Memory B cell (primary cell): ENCODE results near the gene BMI1.
"Not testable (repeated sequence)": the region's sequence is repeated elsewhere in the genome, so short reads cannot be mapped to it uniquely, and the experiment has no call there.

Experiments used
- ATAC-seq: fragments of 150-1000 bp; cut with Tn5 transposase; 2 replicates; pipeline ENCODE4 v1.10.0; 2021; ENCODE audit warnings: low read depth, mild to moderate bottlenecking, moderate library complexity
- DNase-seq, 2 donors: peaks; one replicate each; pipeline ENCODE4 v3.0.0; 2022; ENCODE audit warnings: low spot score in 2 of 2
- H3K27ac Mint-ChIP-seq: one replicate; pipeline ENCODE4 v1.8.0; 2022; ENCODE audit warnings: mild to moderate bottlenecking, moderate library complexity, mixed read lengths
- H3K27me3 Mint-ChIP-seq: one replicate; pipeline ENCODE4 v1.8.0; 2022; ENCODE audit warnings: mixed read lengths
- H3K36me3 Mint-ChIP-seq: one replicate; pipeline ENCODE4 v1.8.0; 2022; ENCODE audit warnings: mild to moderate bottlenecking, mixed read lengths
- H3K4me1 Mint-ChIP-seq: one replicate; pipeline ENCODE4 v1.8.0; 2022; ENCODE audit warnings: mixed read lengths
- H3K4me3 Mint-ChIP-seq: one replicate; pipeline ENCODE4 v1.8.0; 2022; ENCODE audit warnings: mild to moderate bottlenecking, moderate library complexity, mixed read lengths
- H3K9me3 Mint-ChIP-seq: one replicate; pipeline ENCODE4 v1.8.0; 2022; ENCODE audit warnings: mixed read lengths

BMI1 gene

DNA sequence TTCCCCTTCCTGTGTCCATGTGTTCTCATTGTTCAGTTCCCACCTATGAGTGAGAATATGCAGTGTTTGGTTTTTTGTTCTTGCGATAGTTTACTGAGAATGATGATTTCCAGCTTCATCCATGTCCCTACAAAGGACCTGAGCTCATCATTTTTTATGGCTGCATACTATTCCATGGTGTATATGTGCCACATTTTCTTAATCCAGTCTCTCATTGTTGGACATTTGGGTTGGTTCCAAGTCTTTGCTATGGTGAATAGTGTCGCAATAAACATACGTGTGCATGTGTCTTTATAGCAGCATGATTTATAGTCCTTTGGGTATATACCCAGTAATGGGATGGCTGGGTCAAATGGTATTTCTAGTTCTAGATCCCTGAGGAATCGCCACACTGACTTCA lies 36.9 kb downstream of the BMI1 start:
- not testable (repeated sequence) for ATAC-seq, H3K4me1 Mint-ChIP-seq, H3K27me3 Mint-ChIP-seq, H3K27ac Mint-ChIP-seq, H3K36me3 Mint-ChIP-seq, DNase-seq, H3K9me3 Mint-ChIP-seq, H3K4me3 Mint-ChIP-seq

DNA sequence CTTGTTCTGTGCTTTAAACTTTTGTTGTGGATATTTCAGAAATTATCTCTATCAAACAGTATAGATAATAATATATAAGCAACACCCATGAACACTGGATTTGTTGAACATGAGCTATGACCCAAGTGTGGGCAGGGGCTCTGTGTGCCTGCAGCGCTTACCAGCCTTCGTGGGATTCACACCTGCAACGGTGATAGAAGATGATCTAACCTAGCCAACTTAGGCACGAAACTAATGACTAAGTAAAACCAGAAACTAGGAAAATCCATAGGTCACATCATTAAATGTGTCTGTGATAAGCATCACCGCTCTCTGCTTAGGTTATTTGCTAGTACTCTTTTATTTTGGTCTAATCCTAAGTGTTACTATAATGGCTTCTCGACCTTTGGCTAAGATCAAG lies 42.4 kb downstream of the BMI1 start:
- Mint-ChIP-seq H3K36me3 (no peaks in the 10 kb centered on the region), H3K27ac (no peak overlapping the region), H3K27me3 (no peaks in the 10 kb centered on the region), H3K4me1 (peaks cover 8% of the 10 kb centered on the region), H3K9me3 (no peaks in the 10 kb centered on the region), H3K4me3 (no peak overlapping the region)
- DNase-seq (no peak), ATAC-seq (no peak)

DNA sequence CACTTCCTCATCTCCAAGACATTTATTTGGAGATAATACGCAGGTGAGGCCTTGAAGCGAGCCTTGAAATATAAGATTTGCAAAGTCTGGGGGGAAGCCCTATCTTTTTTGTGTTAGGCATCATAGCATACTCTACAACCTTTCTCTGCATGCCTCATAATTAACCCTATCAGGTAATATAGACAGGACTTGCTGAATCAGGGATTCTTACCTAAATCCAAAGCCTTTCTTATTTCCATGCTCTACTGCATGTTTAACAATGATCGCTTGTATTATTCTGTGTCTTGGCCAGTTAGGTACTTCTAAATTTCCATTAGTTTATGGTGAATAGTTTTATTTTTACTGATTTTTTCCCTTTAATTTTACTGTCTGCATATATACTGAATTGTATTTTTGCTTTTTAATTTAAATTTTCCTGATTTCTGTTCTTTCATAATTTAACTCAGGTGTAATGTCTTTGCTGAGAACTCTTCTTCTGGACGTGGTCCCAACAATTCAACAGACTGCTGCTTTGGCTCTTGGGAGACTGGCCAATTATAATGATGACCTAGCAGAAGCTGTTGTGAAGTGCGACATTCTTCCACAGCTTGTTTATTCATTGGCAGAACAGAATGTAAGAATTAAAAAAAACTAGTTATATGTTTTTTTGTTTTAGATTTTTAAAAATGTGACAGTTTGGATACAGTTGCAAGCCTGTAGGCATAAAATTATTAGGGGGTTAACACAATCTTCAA lies 43.7 kb downstream of the BMI1 start:
- ATAC-seq (no peak), DNase-seq (no peak)
- Mint-ChIP-seq H3K4me1 (peaks cover 8% of the 10 kb centered on the region), H3K9me3 (no peaks in the 10 kb centered on the region), H3K4me3 (no peak overlapping the region), H3K36me3 (no peaks in the 10 kb centered on the region), H3K27ac (no peak overlapping the region), H3K27me3 (no peaks in the 10 kb centered on the region)

DNA sequence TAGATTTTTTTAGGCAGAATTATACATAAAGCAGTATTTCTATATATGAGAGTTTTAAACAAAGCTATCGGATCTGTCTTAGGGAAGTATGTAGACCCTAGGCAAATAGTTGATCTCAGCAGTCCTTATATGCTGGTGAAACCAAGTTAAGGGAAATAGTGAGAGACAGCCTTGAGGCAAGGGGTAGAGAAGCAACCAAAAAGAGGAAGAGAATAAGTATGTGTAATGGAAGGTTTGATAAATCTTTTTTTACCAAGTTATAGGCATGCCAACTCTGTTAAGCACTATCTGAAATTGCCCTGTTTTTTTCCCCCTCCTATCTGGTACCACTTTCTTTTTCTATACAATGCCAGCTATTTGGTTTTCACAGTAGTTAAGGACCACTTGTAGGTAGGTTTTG lies 44.3 kb downstream of the BMI1 start:
- no peaks in the 10 kb centered on the region for H3K27me3 Mint-ChIP-seq
- ATAC-seq = peak; percentile 93
- no peaks in the 10 kb centered on the region for H3K36me3 Mint-ChIP-seq
- H3K4me3 Mint-ChIP-seq = no peak overlapping the region
- no peak overlapping the region for H3K27ac Mint-ChIP-seq
- no peak for DNase-seq
- no peaks in the 10 kb centered on the region for H3K9me3 Mint-ChIP-seq
- H3K4me1 Mint-ChIP-seq = peaks cover 8% of the 10 kb centered on the region

DNA sequence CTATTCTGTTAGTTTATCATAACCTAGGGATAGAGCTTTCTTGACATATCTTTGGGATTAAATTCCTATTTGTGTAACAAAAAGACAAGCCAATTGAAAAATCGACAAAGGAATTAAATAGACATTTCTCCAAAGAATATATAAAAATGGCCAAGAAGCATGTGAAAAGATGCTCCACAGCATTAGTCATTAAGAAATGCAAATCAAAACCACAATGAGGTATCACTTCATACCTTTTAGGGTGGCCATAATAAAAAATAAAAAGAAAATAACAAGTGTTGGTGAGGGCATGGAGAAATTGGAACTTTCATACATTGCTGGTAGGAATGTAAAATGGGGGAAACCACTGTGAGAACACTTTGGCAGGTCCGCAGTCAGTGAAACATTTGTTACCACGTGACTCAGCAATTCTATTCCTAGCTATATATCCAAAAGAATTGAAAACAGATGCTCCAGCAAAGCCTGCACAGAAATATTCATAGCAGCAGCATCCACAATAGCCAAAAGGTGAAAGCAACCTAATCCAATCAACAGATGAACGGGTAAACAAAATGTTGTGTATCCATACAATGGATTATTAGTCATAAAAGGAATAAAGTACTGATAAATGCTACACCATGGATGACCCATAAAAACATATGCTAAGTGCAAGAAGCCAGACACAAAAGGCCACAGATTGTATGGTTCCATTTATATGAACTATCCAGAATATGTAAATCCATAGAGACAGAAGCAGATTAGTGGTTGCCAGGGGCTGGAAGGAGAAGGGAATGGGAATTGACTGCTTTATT lies 44.9 kb downstream of the BMI1 start:
- no peak for ATAC-seq
- Mint-ChIP-seq H3K4me3 (no peak overlapping the region), H3K27ac (no peak overlapping the region), H3K36me3 (no peaks in the 10 kb centered on the region), H3K27me3 (no peaks in the 10 kb centered on the region), H3K4me1 (peaks cover 8% of the 10 kb centered on the region), H3K9me3 (no peaks in the 10 kb centered on the region)
- DNase-seq = no peak

DNA sequence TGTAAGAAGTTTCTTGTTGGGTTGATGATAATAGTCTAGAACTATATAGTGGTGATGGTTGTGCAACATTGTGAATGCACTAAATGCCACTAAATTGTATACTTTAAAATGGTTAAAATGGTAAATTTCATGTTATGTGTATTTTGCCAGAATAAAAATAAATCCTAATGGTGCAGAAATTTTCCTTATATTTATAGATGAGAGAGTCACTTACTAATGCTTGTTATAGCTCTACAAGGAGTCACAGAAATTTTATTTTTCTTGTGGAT lies 45.5 kb downstream of the BMI1 start:
- no peak overlapping the region for H3K27ac Mint-ChIP-seq
- H3K36me3 Mint-ChIP-seq = no peaks in the 10 kb centered on the region
- no peak for ATAC-seq
- H3K4me3 Mint-ChIP-seq = no peak overlapping the region
- peaks cover 8% of the 10 kb centered on the region for H3K4me1 Mint-ChIP-seq
- no peak for DNase-seq
- no peaks in the 10 kb centered on the region for H3K27me3 Mint-ChIP-seq
- H3K9me3 Mint-ChIP-seq = no peaks in the 10 kb centered on the region

DNA sequence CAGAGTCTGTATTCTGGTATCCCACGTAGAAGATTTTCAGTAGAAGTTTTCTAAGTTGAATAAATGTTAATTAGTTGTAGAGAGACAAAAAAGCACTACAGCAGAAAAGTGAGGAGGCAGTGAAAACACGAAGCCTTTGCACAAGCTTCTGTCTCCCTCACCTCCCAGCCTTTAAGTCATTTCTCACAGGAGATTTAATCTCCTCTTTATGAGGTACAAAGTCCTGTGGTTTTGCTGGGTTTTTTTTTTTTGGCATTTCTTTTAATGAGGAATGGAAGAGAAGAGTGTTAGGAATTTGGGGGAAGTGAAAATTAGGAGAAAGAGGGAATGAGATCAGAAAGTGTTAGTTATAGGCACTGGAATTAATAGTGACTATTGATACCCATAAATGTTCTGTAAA lies 45.9 kb downstream of the BMI1 start:
- Mint-ChIP-seq H3K27me3 (no peaks in the 10 kb centered on the region), H3K4me1 (peaks cover 8% of the 10 kb centered on the region), H3K27ac (no peak overlapping the region), H3K9me3 (no peaks in the 10 kb centered on the region), H3K36me3 (no peaks in the 10 kb centered on the region), H3K4me3 (no peak overlapping the region)
- ATAC-seq (no peak), DNase-seq (no peak)

DNA sequence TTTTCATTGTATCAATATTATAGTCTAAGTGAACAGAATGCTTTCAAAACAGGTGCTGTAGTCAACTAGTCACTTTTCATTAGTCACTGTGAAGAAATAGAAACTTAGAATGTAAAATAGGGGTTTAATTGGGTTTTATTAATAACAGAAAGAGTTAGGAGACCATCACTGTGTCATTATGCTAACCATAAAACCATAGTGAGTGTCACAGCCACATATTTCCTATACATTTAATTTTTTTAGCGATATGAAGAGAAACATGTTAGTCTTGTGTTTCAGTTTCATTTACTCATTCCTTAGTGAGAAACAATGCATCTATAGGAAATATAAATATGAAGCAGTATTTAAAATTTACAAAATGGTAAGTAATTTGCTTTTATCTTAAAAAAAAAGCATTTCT lies 46.6 kb downstream of the BMI1 start:
- H3K27me3 Mint-ChIP-seq = no peaks in the 10 kb centered on the region
- H3K9me3 Mint-ChIP-seq = no peaks in the 10 kb centered on the region
- peaks cover 8% of the 10 kb centered on the region for H3K4me1 Mint-ChIP-seq
- no peak overlapping the region for H3K27ac Mint-ChIP-seq
- ATAC-seq = no peak
- H3K4me3 Mint-ChIP-seq = peak overlapping the region; percentile 29
- no peaks in the 10 kb centered on the region for H3K36me3 Mint-ChIP-seq
- DNase-seq = no peak

DNA sequence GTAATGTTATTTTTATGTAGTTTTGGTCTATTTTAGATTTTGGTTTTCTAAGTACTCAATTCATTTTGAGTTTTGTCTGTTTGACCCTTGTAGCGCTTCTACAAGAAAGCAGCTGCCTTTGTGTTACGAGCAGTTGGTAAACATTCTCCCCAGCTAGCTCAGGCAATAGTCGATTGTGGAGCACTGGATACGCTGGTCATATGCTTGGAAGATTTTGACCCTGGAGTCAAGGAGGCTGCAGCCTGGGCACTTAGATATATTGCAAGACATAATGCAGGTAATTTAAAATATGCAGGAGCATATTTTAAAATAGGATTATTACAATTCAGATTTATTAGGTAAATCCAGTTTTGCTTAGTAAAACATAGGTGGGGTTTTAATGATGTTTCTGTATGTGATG lies 47.5 kb downstream of the BMI1 start:
- no peak overlapping the region for H3K27ac Mint-ChIP-seq
- ATAC-seq = no peak
- no peaks in the 10 kb centered on the region for H3K36me3 Mint-ChIP-seq
- H3K9me3 Mint-ChIP-seq = no peaks in the 10 kb centered on the region
- no peak overlapping the region for H3K4me3 Mint-ChIP-seq
- no peak for DNase-seq
- no peaks in the 10 kb centered on the region for H3K27me3 Mint-ChIP-seq
- peaks cover 8% of the 10 kb centered on the region for H3K4me1 Mint-ChIP-seq

DNA sequence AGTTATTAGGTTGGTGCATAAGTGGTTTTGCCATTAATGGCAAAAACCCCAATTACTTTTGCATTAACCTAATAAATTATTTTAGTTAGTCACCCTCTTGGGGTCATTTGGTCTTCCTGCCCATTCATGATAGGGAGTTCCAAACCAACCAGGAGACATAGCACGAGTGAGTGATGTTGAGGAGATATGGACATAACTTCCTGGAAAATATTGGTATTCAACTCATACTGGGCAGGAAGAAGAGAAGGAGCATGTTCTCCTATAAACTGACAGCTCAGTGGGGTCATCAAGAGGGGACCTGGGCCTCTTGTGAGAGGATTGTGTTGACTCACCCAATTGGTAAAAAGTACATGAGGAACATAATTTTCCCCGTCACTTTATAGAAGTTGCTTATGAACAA lies 48.1 kb downstream of the BMI1 start:
- H3K36me3 Mint-ChIP-seq = no peaks in the 10 kb centered on the region
- no peak overlapping the region for H3K4me3 Mint-ChIP-seq
- no peaks in the 10 kb centered on the region for H3K9me3 Mint-ChIP-seq
- H3K27me3 Mint-ChIP-seq = no peaks in the 10 kb centered on the region
- ATAC-seq = no peak
- H3K4me1 Mint-ChIP-seq = peaks cover 8% of the 10 kb centered on the region
- no peak overlapping the region for H3K27ac Mint-ChIP-seq
- DNase-seq = no peak

DNA sequence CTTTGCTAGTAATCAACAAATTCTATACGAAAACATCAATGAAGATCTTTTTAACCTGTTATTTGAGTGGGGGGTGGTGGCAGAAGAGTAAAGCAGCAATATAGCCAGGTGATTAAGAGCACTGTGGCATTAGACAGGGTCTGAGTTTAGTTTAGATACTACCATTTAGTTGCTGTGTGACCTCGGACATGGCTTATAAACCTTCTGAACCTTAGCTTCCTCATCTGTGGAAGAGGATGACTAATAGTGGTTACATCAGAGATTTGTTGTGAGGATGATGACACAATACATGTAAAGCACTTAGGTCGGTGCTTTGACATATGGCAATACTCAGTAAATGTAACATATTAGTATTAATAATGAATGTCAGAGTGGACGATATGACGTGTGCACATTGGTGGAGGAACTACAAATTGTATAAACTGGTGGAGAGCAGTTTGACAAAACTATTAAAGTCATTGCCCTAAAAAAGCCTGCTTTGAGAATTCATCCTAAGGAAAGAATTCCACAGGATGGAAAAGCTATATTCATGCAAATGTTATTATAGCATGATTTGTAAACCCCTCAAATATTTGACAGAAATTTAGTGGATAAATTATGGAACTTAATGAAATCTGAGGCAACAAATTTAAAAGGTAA lies 48.7 kb downstream of the BMI1 start:
- H3K4me3 Mint-ChIP-seq = no peak overlapping the region
- H3K27ac Mint-ChIP-seq = no peak overlapping the region
- peak; percentile 34 for ATAC-seq
- H3K4me1 Mint-ChIP-seq = peaks cover 8% of the 10 kb centered on the region
- H3K27me3 Mint-ChIP-seq = no peaks in the 10 kb centered on the region
- no peaks in the 10 kb centered on the region for H3K9me3 Mint-ChIP-seq
- H3K36me3 Mint-ChIP-seq = no peaks in the 10 kb centered on the region
- DNase-seq = no peak

DNA sequence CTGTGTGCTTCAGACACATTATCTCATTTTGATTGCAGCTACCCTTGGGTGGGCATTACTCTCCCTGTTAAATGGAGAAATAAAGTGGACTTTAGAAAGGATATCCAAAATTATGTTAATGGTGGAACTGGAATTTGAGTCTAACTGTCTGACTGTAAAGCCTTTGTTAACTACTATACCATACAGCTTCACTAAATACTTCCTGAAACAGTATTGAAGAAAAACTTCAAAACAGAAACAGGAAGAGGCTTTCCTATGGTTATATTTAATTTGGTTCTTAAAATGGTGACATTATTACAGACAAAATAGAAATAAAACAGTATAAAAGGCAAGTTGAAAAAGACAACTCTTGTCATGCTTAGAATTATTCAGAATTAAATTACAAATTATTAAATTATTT lies 49.4 kb downstream of the BMI1 start:
- Mint-ChIP-seq H3K27me3 (no peaks in the 10 kb centered on the region), H3K4me1 (peaks cover 10% of the 10 kb centered on the region), H3K4me3 (no peak overlapping the region), H3K36me3 (no peaks in the 10 kb centered on the region), H3K27ac (no peak overlapping the region), H3K9me3 (no peaks in the 10 kb centered on the region)
- ATAC-seq = peak; percentile 45
- no peak for DNase-seq

DNA sequence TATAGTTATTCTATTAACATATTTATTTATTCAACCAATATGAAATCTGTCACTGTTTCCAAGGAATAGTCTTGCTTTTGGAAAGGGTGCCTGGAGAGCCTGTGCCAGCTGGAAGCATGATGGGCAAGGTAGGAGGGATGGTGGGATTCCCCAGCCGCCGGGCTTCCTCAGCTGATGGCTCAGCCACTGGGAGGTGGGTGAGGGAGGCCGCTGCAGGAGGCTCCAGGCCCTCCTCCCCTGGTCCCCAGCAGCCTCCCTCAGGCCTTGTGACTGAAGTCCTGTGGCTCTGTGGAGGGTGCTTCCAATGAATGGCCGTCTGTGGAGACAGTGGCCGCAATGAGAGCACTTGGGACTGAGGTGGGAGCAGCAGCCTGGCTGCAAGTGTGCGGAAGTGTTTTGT lies 51.4 kb downstream of the BMI1 start:
- DNase-seq (no peak), ATAC-seq (no peak)
- Mint-ChIP-seq H3K36me3 (no peaks in the 10 kb centered on the region), H3K4me3 (no peak overlapping the region), H3K27ac (no peak overlapping the region), H3K4me1 (peaks cover 8% of the 10 kb centered on the region), H3K27me3 (no peaks in the 10 kb centered on the region), H3K9me3 (no peaks in the 10 kb centered on the region)

DNA sequence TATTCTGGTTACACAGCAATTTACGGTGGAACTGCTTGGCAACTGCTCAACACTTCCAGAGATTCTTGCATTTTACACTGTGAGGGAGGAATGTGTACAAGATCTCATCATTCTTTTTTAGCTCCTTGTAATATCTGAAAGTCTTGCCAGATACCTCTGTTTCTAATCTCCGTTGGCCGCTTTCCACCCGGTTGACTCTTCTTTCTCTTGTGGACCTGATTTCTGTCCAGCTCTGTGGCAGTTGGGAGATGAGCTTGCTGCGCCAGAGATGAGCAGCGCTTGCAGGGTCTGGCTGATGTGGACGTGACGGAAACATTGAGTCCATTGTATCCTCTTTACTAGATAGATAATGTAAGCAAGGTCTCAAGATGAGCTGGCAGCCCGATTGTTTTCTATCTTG lies 52.0 kb downstream of the BMI1 start:
- no peak for DNase-seq
- Mint-ChIP-seq H3K27ac (no peak overlapping the region), H3K4me1 (peaks cover 7% of the 10 kb centered on the region), H3K4me3 (no peak overlapping the region), H3K9me3 (no peaks in the 10 kb centered on the region), H3K27me3 (no peaks in the 10 kb centered on the region), H3K36me3 (no peaks in the 10 kb centered on the region)
- no peak for ATAC-seq
